GM18909 (cell line): ENCODE measurements around the gene GBX1.

Experiments
- ATAC-seq: cut with Tn5 transposase; IDR thresholded peaks from one replicate; pipeline ENCODE4 v1.9.1; 2021; ENCODE audit warnings: mild to moderate bottlenecking; ENCODE audit not compliant: unreplicated experiment, poor library complexity

The GBX1 gene

DNA sequence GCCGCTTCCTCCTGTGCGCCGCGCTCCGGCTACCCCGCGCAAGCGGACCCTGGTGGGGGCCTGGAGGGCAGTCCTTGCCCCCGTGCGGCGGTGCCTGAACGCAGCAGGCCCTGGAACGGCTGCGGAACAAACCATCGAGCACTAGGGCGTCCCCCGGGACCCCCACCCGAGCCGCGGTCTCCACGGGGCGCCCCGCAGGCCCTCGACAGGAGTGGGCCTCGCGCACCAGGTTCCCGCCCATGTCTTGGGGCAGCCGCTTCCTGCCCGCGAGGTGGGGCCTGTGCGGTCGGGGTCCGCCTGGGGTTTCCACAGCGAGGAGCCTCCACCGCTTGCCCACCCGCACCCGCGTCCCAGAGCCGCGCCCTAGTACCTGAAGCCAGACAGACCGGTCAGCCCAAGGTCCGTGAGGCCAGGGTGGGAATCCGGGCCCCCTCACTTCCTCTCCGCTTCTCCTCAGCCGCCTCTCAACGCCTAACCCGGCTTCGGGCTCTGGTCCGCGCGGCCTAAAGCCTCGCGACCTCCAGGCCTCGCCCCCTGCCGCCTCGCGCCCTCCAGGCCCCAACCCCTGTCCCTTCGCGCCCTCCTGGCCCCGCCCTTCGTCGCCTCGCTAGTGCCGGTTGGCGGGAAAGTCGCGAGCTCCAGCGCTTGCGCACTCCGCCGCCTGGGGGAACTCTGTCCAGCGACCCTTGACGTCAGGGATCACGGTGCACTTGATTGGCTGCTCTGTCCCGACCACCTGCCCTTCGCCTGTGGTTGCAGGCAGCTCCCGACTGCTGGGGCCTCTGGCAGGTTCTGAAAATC lies 7.0 kb upstream of the GBX1 start:
- ATAC-seq = no peak

DNA sequence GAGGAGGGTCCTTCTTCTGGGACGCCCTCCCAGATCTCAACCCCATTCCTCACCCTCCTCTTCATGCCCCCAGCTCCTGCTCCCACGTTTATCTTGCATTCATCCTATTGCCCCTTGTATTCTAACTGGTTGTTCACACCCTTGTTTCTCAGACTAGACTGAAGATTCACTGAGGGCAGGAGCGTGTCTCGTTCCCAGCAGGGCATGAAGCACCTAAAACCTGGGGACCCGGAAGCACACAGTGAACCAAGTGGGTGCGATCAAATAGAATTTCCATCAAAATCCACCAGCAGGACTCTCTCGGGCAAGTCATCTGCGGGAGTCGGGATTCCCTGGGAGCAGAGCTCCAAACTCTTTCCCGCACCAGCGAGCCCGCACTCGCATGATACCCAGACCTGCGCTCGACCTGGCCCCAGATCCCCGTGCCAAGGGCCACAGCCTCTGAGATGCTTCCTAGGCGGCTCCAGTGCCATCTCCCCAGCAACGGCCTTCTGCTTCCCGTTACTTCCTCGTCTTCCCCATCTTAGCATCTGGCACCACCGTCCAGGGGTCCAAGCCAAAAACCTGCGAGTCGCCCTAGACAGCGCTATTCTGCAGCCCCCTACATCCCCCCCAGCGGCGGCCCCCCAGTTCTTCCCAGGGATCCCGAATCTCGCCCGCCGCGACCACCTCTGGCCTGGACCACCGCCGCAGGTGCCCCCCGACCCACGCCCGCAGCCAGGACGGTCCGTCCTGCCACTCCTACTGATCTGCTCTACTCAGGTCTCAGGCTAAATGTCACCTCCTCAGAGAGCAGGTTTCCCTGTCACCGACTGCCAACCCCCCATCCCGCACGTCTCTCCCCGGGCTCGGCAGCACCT lies 6.1 kb upstream of the GBX1 start:
- ATAC-seq = no peak

DNA sequence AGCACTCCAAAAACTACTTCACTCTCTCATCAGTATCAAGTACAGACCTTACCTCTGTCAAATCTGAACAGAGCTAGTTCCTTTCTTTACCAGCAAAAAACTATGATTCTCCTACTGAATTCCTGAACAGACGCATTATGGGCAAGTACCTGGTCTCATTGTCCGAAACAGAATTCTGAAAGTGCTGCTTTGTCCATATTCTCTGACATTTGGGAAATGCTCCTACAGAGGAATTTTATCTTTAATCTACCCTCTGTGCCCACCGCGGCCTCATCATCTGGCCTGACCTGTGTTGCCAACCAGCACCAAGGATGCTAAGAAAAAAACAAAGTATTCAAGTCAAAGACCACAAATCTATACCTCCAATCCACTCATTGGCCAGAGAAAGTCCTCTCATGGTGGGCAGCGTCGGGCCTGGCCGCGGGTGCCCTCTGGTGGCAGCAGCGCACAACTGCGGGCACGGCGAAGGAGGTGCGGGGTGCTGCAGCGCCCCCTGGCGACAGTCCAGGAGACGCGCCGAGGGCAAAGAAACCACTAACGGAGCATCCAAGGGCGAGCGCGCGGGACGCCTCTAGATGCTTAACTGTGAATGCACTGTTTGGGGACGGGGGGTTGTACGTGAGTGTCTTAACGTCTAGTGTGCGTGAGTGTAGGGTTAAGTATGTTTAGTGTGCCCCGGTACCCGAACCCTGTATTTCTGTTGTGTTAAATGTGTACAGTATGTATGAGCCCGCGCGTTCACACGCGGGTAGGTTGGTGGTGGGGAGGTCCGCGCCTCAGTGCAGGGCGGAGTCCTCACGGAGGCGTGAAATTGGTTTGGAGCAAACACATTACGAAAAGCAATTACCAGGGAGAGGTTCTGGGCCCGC lies 5.0 kb upstream of the GBX1 start:
- peak; percentile 70 for ATAC-seq

DNA sequence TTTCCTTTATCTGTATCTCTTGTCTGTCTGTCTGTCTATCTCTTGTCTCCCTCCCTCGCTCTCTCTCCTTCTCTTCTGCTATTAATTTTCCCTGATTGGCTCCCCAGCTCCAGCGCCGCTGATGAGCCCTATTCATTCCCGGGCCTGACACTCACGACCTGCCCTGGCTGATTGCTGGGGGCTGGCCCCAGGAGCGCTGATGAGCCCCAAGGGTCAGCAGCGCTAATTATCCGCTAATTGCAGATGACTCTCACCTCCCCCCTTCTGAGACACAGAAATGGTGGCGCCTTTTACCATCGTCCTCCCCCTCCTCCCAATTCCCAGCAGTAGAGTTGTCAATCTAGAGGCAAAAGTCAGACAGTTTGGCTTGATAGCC lies 1.3 kb upstream of the GBX1 start:
- ATAC-seq = no peak

DNA sequence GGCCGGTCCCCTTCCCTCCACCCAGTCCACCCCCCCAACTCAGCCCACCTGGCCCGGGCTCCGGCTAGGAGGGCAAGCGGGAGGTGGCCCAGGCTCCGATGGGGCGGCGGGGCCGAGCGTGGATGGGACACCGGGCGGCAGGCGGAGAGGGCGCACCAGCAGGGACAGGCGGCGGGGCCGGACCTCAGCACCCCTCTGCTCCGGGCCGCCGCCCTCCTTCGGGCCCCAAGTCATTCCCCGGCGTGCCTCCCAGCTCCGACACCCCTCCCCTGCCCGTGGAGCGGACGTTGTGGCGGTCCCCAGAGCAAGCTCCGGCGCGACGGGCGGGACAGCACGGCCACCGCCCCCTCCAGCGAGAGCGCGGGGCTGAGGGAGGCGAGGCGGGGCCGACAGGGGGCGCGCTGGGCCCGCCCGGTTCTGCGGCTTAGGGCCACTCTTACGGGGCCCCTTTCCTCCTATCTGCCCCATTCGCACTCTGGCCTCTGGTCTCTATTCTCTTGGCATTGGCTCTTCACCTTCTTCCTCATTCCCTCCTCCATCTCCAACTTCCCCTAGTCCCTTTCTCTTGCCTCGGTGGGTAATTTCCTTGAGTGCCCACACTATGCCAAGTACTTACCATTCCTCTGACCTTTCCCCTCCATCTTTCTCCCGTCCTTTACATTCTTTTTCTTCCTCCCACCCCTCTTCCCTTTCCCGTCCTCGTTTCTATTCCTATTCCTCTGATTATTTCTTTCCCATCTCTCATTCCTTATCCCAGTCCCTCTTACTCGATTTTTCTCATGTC lies 701 bp upstream of the GBX1 start:
- no peak for ATAC-seq

DNA sequence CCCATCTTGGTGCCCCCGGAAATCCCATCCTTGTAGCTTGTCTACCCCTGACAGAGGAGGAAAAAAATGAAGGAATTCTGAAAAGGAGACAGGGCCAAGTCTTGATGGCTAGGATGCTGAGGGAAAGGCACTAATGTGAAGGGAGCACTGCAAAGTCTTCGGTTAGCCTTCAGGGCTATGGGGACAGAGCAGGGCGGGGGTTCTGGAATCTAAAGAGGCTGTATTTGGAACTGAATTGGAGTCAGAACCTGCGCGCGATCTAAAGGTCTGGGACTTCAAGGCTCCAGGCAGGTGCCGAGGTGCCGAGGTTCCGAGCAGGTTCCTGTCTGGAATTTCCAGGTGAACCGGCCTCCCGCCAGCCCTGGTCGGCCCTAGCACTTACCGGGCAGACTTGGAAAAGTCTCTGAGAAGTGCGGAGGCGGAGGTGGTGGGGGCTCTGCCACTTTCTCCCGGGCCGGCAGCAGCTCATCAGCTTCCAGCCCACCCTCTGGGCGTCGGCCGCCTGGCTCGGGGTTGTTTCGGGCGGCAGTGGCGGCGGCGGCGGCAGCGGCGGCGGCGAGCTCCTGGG lies 781 bp downstream of the GBX1 start:
- no peak for ATAC-seq

DNA sequence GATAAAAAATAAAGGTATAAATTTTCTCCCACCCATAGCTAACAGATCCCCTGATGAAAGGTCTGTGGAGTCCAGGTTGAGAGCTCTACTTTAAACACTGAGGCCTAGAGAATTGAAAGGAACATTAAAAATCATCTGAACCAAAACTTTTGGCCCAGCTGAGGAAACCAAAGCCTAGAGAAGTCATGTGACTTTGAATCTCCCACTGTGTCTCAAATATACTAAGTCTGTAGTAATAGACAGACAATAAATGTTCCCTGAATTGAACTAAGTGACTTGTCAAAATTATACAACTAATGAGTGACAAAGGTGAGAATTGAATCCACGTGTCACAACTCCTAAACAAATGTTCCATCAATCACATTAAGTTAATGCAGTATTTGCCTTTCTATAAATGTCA lies 5.7 kb downstream of the GBX1 start:
- no peak for ATAC-seq

DNA sequence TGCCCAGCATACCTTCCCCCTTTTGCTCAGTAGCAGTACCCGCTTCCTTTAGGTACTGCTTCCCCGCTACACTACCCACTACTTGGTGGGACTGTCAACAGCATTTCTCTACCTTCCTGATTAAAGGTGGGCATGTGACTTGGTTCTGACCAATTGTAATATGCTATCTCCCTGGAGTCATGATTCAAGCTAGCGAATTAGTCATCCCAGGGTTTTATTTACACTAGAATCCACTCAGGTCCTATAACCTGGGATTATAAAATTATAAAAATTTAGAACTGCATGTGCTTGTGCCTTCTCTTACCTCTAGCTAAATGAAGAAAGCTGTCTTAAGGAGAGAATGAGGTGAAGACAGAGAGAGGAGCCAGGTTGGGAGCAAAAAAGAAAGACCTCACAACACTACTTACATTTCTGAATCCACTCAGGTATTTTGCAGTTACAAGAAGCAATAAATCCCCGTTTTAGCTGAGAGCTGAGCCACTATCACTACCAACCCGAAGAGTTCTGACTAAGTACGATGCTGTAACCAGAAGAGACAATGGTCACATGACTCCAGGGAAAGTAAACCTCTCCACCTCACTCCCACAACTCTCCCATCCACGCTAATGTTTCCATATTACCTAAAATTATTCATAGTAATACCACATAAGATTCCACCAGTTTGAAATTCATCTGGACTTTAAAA lies 9.7 kb downstream of the GBX1 start:
- no peak for ATAC-seq

DNA sequence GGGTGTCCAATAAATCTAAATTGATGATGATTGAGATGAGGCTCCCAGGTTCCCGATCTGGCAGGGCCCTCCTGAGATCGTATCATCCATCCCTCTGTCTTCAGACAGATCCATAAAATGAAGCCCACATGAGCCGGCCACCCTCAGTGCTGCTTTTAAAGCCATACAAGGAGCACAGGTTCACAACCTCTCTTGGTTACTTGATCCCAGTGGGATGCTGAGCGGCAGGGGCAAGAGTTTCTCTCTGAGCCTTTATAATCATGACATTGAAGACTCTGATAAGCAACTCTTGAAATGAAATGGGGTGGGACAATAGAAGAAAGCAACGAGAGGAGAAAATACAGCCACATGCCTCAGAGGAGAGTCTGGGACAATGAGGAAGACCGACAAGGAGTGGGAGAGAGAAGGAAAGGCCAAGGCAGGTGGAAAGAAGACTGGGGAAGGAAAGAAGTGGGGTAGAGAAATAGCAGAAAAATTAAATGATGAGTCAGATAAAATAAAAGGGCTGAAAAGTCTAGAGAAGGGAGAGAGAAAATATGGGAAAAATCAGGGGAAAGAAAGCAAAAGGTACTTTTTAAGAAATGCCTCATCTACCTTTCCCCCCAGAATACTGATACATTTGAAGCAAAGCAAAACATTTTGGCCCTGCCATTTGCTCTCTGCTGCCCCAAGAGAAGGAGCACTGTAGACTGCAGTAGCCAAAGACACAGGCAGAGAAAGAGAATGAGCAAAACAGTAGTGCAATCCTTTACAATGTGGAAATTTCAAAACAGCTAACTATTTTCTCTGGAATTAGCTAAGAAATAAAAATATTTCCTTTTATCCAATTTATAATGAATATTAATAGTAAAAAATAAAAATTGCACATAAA lies 14.6 kb downstream of the GBX1 start:
- no peak for ATAC-seq

DNA sequence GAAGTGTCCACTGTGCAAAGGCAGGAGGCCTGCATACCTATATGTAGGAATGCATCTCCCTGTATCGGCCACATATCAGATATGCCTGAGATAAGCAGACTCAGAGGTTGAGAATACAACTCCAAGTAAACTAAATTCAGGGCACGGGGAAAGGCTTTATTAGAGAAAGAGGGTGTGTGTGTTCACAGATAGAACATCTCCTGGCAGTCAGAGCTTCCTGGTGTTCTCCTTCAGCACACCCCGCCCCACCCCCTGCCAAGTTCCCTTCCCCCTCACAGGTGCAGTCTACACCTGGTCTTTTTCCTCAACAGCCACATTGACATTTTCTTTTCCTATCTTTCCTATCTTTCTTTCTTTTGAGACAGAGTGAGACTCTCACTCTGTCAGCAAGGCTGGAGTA lies 17.1 kb downstream of the GBX1 start:
- ATAC-seq = no peak

DNA sequence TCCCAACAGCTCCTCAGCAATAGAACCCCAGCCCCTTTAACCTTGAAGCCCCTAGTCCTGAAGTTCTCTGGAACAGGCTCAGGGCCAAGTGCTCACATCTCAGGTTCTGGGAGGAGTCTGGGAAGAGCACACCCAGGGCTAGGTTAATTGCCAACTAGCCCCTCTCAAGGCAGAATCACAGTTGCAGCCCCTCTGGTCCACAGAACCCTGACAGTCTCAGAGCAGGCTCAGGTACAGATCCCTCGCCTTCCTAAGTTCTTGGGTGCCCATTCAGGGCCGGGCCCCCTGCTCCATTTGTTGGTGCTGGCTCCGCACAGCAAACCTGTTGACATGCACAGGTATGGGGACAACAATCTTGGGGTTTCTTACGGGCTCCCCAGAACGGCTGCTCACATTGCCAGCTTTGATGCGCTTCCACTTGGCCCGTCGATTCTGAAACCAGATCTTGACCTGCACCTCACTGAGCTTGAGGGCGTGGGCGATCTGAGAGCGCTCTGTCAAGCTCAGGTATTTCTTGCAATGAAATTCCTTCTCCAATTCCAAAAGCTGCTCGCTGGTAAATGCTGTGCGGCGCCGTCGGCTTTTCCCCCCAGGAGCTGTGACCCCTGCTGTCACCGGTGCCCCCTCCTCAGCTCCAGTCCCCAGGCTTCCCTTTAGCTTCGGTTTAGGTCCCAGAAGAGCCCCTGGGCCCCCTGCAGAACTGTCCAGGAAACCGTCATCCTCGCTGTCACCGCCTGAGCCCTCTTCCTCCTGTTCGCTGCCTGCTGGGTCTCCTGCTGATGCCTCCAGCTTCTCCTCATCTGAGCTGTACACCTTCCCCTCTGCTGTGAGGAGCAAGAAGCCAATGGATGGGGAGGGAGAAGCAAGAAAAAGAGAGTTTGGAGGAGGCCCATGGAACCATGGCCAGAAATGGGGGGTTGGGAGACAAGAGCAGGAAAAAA lies 18.9 kb downstream of the GBX1 start:
- no peak for ATAC-seq

DNA sequence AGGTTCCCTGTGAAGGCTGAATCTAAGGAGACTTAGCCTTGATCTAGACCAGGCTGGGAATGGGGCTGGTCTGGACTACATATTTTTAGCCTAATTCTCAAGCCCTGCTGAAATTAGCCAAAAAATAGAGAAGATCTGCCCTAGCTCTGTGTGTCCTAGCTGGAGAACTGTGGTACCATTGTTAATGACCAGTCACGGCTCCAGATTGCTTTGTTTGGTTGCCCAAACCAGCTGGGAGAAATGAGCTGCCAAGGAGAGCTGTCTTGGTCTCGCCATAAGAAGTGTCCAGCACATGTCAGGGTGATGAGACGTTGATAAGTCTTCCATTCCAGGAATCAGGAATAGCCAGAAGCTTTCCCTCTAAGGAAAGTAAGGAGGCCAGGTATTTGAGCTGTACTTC lies 20.7 kb downstream of the GBX1 start:
- no peak for ATAC-seq

DNA sequence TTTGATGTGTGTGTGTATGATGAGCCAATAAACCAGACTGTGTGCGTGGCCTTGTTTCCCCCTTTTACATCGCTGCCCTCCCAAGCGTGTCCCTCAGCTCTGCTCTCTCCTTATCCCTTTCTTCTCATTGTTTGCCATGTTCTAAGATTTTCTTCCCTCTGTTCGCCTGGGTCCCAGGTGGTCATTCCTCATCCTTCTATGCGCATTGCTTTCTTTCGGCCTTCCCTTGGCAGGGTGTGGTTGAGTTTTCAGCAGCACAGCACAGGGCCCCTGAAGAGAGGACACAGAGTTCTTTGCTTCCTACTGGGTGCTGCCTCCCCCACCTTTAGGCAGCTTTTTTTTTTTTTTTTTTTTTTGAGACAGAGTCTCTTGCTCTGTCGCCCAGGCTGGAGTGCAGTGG lies 23.1 kb downstream of the GBX1 start:
- ATAC-seq = no peak

DNA sequence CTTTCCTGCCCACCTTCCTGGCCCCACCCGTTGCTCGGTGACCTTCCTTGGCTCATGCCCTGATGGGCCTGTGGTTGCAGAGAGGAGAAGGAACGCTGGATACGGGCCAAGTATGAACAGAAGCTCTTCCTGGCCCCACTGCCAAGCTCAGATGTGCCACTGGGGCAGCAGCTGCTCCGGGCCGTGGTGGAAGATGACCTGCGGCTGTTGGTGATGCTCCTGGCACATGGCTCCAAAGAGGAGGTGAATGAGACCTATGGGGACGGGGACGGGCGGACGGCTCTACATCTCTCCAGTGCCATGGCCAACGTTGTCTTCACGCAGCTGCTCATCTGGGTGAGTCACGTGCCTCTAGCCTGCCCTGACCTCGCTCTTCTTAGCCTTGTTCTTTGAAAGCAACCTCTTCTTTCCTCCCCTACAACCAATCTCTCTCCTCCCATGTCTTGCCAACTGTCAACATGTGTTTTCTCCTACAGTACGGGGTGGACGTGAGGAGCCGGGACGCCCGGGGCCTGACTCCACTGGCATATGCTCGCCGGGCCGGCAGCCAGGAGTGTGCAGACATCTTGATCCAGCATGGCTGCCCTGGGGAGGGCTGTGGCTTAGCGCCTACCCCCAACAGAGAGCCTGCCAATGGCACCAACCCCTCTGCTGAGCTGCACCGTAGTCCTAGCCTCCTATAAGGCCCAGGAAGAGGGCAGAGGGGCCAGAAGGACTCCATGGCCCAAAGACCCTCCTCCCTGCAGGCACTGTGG lies 24.1 kb downstream of the GBX1 start:
- no peak for ATAC-seq

DNA sequence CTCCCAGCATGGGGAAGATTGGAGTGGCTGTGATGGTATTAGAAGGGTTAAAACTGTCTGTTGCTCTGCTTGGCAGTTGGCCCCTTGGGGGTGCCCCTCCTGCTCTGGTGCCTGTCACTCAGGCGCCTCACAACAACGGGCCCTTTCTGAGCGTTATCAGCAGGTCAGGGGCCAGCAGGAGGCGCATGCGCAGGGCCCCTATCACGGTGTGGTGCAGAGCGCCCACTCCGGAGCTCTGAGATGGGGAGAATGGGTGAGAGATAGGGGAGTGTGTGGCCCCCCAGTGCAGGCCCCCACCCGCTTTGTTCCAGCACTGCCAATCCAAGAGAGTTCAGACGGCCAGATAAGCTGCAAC lies 24.8 kb downstream of the GBX1 start:
- no peak for ATAC-seq

DNA sequence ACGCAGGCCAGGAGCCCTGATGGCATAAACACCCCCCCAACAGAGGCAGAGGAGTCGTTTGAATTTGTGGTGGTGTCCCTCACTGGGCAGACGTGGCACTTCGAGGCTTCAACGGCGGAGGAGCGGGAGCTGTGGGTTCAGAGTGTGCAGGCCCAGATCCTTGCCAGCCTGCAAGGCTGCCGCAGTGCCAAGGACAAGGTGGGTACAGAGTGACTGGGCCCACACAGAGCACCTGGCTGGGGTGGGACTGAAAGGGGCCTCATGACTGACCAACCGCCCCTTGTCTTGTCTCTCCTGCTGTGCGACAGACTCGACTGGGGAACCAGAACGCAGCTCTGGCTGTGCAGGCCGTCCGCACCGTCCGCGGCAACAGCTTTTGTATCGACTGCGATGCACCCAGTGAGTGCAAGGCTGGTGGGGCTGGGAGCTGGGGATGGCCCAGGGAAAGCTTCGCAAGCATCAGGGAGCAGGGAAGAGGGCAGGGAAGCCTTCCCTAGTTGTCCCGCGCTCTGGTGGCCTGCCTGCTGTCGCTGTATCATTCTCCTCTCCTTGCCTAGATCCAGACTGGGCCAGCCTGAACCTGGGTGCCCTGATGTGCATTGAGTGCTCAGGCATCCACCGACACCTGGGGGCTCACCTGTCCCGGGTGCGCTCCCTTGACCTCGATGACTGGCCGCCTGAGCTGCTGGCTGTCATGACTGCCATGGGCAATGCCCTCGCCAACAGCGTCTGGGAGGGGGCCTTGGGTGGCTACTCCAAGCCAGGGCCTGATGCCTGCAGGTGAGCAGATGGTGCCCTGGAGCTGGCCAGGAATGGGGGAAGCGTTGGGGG lies 25.4 kb downstream of the GBX1 start:
- no peak for ATAC-seq
